ENCODE results near the gene PARP16.

PARP16 gene

DNA sequence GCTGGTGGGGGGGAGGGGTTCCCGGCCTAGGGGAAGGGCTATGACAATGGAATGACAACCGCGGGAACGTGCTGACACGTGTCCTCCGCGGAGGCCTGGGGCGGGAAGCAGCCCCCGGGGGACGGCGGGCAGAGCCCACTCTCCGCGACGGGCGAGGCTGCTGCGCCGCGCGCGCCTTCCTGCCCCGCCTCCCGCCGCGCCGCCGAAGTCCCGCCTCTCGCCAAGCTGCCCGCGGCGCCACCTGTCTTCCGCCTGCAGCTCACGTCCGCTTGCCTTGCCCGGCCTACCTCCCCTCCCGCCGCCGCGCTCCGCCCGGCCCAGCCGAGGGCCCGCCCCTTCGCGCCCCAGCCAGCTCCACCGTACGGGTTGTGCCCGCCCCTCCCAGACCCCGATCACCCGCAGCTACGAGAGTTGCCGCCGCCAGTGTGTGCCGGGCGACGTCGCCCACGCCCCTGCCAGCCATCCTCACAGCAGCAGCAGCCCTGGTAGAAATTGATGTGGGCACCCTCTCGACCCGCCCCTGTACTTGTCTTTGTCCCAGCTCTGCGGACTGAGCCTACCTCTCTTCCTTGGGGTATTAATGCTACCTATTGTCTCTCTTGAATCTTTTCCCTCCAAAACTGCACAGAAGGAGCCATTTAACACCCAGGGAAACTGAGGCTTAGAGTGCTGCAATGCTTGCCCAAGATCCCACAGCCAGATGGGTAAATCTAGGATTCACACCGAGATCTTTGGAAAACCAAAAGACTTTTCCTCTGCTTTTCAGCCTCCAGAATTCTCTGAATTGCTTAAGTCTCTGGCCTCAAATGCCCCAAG is at the start of gene PARP16:
TSS of gene PARP16 (minus strand) at position 180 of the 816 bp plus-strand sequence. CDS start 457 bp downstream, outside the sequence.
- DNase-seq (ENCODE audit: low read depth, low spot score): peak; percentile 78

DNA sequence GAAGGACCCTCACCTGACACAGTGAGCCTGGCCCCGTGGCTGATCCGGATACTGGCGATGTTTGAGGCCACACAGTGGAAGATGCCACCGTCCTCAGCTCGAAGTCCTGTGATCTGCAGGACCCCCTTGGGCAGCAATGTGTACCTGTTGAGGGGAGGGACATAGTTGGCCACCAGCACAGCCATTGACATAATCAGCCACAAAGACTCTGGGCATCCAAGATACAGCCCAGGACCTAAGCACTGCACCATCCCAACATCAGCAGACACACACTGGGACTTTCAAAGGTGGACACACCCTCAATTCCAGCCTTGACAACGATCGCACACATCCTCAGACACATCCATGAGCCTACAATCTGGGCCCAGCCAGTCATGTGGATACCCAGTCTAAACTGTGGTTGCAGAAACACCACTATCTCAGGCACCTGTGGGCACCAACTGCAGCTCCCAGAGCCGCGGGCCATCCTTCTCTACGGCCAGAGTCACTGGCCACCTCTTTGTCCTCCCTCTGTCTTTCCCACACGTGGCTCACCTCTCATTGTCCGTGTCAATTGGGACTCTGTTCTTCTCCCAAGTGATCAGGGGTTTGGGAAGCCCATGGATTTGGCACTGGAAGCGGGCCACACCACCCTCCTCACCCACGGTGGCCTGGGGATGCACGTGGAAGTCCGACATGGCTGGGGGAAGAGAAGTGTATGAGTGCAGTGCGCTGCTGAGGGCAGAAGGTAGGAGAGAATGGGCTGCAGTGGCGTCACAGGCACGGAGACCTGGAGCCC is 48.8 kb upstream of the PARP16 start:
- no peak for DNase-seq (ENCODE audit: low read depth, low spot score)

DNA sequence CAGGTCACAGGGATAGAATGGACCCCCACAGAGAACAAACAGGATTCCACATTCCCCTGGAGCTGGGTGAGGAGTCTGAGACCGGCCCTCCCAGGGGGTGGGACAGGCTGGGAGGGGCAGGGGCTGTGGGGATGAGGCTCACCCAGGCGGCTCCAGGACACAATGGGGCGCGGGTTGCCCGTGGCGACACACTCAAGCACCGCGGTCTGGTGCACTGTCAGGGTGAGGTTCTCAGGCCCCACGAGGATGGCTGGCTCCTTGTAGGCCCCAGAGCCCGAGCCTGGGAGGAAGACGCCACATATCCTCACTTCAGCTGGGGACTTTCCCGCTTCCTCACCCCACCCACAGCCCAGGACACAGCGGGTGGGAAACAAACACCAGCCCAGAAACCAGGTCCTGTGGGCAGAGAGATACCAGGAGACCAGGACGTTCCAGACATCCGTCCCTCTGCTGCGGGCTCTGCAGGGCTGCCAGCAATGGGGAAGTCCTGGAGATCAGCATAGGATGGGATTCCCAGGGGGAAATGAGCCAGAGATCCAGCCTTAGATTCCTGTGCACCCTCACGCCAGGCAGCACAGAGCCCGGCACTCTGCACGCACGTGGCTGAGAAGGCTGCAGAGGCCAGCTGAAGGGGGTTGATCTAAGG is 48.0 kb upstream of the PARP16 start:
- no peak for DNase-seq (ENCODE audit: low read depth, low spot score)

GRCh38 chr15:65333856-65334255 is 47.2 kb upstream of the PARP16 start:
- DNase-seq (ENCODE audit: low read depth, low spot score): no peak

DNA sequence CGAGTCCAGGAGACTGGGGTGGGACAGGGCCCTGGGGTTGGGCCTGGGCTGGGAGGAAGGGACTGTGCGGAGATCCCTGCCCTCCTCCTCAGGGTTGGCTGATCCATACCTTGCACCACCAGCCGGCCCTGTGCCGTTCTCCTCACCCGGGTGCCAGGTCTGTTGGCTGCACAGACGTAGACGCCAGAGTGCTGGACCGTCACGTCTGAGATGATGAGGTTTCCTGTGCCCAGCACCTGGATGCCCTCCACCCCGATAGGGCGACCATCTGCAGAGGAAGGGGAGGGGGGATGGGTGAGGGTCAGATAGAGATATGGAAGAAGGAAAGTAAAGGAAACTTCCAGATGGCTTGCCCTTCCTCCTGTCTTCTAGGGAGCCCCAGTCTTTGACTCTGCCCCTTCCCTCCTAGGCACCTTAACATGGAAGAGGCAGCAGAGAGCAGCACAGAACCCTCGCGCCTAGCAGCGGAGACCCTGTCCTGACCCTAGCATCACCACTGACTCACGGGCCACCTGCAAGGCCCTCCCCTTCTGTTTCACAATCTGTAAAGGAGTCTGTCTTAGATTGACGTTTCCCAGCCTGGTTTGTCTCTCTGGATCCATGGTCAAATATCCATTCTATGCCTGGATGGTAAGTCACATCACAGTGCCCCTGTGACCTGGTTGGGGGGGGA is 46.6 kb upstream of the PARP16 start:
- no peak for DNase-seq (ENCODE audit: low read depth, low spot score)

DNA sequence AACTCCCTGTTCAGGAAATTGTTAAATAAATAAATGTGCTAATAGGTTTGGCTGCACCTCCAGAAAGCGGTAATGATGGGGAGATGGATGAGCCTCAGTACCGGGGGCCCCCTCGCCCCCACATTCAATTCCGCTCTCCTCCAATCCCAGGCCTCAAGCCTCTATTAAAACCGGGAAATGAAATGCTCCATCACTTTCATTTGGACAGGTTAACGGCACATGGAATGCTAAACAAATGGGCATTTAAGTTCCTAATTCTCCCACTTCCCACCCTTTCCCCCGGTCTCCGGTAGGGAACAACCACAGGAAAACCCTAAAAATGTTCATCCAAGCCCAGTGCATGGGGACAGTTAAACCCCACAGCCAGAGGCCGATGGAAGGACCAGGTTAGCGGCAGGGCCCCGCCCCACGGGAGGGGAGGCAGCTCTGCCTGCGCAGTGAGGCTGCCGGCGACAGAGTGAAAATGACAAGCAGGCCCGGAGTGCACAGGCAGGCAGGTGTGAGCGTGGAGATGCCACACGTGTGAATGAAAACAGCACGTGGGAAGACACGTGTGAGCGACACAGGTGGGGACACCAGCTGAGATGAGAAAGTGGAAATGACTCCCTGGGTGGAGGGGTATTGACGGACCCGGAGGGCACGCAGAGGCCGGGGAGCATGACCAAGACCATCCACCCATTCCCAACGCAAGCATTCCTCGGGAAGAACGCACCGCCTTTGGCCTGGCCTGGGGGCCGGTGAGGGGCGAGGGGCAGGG is 45.9 kb upstream of the PARP16 start:
- no peak for DNase-seq (ENCODE audit: low read depth, low spot score)

DNA sequence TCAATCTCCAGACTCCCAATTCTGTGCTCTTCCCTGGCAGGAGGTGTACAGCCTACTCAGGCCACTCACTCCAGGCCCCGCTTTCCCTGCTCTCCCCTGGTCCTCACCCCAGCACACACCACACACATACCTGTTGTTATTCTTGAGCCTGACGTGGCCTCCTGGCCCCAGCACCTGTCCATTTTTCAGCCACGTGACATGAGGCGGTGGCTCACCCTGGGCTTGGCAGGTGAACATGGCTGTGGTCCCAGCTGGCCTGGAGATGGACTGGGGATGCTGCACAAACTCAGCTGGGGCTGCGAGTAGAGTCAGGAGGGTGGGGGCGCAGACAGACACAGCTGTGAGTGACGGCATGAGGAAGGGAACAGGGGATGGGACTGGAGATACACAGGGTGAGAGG is 45.1 kb upstream of the PARP16 start:
- no peak for DNase-seq (ENCODE audit: low read depth, low spot score)

- DNase-seq (ENCODE audit: low read depth, low spot score): no peak
Observed at GRCh38 chr15:65330934-65331645, 44.4 kb upstream of the PARP16 start.

DNA sequence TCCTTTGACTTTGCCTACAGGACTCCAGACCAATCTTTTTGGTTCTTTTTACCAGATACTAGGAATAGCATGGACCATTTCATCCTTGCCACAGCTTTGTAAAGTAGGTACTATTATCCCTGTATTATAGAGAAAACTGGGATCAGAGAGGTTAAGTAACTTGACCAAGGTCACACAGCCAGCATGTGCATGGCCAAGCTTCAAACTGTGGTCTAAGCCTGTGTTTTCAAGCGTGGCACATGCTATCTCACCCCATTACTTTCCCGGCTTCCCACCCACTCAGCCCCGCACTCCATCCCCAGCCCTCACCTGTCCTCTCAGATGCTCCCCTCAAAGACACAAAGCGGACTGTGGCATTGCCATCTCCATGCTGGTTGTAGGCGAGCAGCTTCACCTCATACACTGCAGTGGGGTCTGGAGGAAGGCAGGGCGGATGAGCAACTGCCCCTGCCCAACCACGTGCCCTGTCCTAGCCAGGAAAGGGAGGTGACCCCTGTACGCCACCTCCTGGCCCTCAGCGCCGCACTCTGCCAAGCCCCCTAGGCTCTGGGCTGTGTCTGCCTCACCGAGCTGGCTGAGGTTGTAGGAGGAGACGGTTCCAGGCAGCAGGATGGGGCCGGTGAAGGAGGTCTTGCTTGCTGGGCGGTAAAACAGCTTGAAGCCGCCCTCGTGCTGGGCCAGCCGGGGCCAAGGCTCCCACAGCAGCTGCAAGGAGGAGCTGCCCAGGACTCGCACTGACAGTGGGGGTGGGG is 43.5 kb upstream of the PARP16 start:
- no peak for DNase-seq (ENCODE audit: low read depth, low spot score)

DNA sequence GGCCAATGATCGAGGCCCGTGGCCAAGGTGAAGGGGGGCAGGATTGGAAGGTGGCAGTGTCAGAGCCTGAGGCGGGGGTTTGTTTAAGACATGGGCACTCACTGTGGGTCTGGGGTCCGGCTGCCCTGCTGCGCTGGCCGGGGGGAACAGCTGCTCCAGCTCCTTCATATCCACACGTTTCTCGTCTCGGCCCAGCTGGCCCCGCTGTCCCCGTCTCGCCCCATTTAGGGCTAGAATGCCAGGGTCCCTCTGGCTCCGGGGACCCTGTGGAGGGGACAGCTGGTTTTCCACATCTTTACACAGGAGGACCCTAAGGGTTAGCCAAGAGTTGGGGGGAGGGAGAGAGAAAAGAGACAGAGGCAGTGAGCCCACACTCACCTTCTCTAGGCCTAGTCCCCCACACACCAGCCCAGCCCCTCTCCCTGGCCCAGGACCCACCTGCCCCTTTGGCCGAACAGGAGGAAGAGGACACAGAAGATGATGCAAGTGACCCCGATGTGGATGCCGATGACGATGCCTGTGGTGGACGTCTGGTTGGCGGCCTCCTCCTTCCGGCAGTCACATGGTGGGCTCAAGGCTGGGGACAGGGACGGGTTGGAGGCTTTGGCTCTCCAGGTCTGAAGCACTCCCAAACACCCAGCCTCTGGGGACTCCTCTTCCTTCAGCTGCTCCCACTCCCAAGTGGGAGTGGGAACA is 42.8 kb upstream of the PARP16 start:
- no peak for DNase-seq (ENCODE audit: low read depth, low spot score)

- no peak for DNase-seq (ENCODE audit: low read depth, low spot score)
Observed at GRCh38 chr15:65328506-65329287, 42.0 kb upstream of the PARP16 start.

DNA sequence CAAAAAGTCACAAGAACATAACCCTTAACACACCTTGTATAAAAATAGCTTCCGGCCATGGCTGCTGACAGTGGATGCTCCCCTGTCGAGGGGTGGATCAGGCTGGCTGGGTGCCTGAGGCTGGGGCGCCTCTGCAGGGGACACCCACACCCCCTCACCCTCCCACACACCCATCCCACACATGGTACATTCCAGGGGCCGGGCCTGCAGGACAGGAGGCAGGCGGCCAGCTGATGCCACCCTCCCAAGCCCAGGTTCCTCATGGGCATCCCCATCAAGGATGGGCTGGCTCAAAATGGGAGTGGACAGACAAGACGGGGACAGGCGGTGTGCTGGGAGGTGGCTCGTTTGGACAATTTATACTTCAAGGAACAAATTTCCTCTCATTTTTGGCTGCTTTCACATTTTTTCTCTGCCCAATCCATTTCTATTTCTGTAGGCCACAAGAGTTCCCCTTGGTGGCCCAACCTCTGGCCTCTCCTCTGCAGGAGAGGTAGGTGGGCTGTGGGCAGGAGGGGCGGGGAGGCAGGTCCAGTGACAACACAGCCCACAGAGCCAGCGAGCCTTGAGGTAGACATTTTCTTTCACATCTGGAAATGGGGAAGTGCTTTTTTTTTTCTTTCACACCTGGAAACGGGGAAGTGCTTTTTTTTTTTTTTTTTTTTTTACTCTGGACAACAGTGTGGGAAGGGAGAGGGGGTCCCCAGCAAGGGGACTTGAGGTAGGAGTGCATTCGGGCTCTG is 41.1 kb upstream of the PARP16 start:
- no peak for DNase-seq (ENCODE audit: low read depth, low spot score)

DNA sequence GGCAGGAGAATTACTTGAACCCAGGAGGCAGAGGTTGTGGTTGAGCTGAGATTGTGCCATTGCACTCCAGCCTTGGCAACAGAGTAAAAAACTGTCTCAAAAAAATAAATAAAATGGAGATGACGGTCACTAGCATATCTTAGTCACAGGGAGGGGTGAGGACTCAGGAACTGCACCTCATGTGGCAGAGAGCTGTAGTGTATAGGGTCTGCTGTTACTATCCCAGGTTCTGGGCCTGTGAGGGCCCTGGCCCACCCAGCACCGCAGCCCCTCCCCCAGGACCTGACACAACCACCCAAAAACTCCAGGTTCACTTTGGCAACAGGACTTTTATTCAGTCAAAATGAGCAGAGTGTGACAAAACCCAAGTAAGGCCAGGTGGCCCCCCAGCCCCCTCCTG is 40.1 kb upstream of the PARP16 start:
- DNase-seq (ENCODE audit: low read depth, low spot score): no peak

- no peak for DNase-seq (ENCODE audit: low read depth, low spot score)
Observed at GRCh38 chr15:65326117-65326526, 39.4 kb upstream of the PARP16 start.

DNA sequence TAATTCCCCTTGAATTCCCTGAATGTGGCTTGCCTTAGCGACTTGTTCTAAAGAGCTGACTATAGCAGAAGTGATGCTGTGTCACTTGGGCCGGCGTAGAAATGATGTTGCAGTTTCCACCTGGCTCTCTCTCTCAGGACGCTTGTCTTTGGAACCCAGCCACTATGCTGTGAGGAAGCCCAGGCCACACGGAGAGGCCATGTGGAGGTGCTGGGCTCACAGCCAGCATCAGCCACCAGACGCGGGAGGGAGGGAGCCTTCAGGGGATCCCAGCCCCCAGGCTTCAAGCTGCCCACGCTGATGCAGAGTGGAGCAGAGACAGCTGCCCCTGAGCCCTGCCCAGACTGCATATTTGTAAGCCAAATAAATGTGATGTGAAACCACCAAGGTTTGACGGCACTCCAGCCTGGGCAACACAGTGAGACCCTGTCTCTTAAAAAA is 36.4 kb upstream of the PARP16 start:
- DNase-seq (ENCODE audit: low read depth, low spot score): no peak

GRCh38 chr15:65318870-65319356 is 32.2 kb upstream of the PARP16 start:
- peak; percentile 56 for DNase-seq (ENCODE audit: low read depth, low spot score)

GRCh38 chr15:65312400-65312916 is 25.8 kb upstream of the PARP16 start:
- DNase-seq (ENCODE audit: low read depth, low spot score): no peak
